ENCODE measurements around the gene LRBA. TPM values are rescaled to one million over a fixed set of nuclear protein-coding genes. Genes with fewer than 3 reads are reported as not detected.
"Not testable (repeated sequence)": the region's sequence is repeated elsewhere in the genome, so short reads cannot be mapped to it uniquely, and the experiment has no call there.

Gene LRBA
- total and polyA plus RNA-seq, 8 donors = 43.3 to 62.5 (median 52.3) TPM

GRCh38 chr4:150562751-150563150 is 452.3 kb downstream of the LRBA start:
- intact Hi-C loops (cut with DNase I) = no loop called here
- H3K4me1 ChIP-seq = no peaks in the 10 kb centered on the region
- TF ChIP-seq, protein P1, sequence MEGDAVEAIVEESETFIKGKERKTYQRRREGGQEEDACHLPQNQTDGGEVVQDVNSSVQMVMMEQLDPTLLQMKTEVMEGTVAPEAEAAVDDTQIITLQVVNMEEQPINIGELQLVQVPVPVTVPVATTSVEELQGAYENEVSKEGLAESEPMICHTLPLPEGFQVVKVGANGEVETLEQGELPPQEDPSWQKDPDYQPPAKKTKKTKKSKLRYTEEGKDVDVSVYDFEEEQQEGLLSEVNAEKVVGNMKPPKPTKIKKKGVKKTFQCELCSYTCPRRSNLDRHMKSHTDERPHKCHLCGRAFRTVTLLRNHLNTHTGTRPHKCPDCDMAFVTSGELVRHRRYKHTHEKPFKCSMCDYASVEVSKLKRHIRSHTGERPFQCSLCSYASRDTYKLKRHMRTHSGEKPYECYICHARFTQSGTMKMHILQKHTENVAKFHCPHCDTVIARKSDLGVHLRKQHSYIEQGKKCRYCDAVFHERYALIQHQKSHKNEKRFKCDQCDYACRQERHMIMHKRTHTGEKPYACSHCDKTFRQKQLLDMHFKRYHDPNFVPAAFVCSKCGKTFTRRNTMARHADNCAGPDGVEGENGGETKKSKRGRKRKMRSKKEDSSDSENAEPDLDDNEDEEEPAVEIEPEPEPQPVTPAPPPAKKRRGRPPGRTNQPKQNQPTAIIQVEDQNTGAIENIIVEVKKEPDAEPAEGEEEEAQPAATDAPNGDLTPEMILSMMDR (IDR thresholded peaks at IDR 0.05) = no peak
- H3K36me3 ChIP-seq = peaks cover 0 to 7% of the 10 kb centered on the region in 2 donors
- peaks cover 0 to 6% of the 10 kb centered on the region in 2 donors for H3K9me3 ChIP-seq
- no peak overlapping the region for H3K4me3 ChIP-seq
- ATAC-seq (no peak), DNase-seq (no peak)
- H3K27ac ChIP-seq = no peak overlapping the region
- H3K27me3 ChIP-seq = no peaks in the 10 kb centered on the region

DNA sequence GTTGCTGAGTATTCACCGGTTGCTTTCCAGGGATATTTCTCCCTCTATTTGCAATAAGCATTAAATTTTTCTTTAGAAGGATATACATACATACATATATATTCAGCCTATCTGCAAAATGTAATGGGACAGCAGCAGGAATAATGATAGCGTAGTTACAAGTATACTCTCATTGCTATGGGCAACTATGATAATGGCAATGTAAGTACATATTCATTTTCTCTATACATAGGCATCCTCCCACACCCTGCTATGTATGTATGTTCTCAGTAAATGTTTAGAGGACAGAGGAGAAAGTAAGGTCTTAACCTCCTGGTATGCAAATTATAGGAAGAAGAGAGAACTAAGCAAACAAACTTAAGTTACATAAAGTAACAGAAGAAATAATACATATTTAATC is 452.8 kb downstream of the LRBA start:
- ATAC-seq (no peak), DNase-seq (no peak)
- H3K9me3 ChIP-seq = peaks cover 0 to 6% of the 10 kb centered on the region in 2 donors
- TF ChIP-seq, protein P1 (IDR thresholded peaks at IDR 0.05) = no peak
- intact Hi-C loops (cut with DNase I) = no loop called here
- peaks cover 0 to 7% of the 10 kb centered on the region in 2 donors for H3K36me3 ChIP-seq
- H3K4me1 ChIP-seq = no peaks in the 10 kb centered on the region
- H3K27me3 ChIP-seq = no peaks in the 10 kb centered on the region
- H3K27ac ChIP-seq = no peak overlapping the region
- no peak overlapping the region for H3K4me3 ChIP-seq

DNA sequence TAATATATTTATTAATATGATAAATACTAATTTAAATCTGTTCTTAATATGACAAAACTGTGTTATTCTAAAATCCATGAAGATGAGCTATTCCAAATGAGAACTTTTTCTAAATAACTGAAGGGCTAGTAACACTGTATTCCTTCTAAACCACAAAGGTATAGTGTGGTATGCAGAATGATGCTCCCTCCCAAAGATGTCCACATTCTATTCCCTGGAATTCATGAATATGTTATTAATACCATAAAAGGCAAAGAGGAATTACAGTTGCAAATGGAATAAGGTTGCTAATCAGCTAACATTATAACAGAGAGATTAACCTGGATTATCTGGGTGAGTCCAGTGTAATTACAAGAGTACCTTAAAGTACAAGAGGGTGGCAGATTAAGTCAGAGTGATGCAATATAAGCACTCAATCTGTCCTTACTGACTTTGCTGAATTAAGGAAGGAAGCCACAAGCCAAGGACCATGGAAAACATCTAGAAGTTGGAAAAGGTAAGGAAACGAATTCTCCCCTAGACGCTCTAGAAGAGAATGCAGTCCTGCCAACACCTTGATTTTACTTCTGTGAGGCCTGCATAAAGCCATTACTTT is 453.8 kb downstream of the LRBA start:
- intact Hi-C loops (cut with DNase I) = no loop called here
- ATAC-seq = no peak
- Histone ChIP-seq H3K4me3 (no peak overlapping the region), H3K9me3 (peaks cover 0 to 6% of the 10 kb centered on the region in 2 donors), H3K4me1 (no peaks in the 10 kb centered on the region), H3K27me3 (no peaks in the 10 kb centered on the region), H3K27ac (no peak overlapping the region), H3K36me3 (peaks cover 0 to 7% of the 10 kb centered on the region in 2 donors)
- DNase-seq = no peak
- TF ChIP-seq, protein P1 (IDR thresholded peaks at IDR 0.05) = no peak

DNA sequence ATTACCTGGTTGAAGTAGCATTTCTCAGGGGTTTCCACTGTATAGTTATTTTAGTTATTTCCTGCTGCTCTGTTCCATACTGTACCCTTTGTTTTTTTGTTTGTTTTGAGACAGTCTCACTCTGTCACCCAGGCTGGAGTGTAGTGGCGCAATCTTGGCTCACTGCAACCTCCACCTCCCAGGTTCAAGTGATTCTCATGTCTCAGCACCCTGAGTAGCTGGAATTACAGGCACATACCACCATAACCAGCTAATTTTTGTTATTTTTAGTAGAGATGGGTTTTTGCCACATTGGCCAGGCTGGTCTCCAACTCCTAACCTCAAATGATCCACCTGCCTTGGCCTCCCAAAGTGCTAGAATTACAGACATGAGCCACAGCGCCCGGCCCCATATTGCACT is 457.3 kb downstream of the LRBA start:
- H3K27me3 ChIP-seq; DNase-seq; H3K4me3 ChIP-seq; H3K36me3 ChIP-seq; H3K27ac ChIP-seq; H3K9me3 ChIP-seq; intact Hi-C loops (cut with DNase I); H3K4me1 ChIP-seq: not testable (repeated sequence)
- peak; percentile 67 for ATAC-seq

DNA sequence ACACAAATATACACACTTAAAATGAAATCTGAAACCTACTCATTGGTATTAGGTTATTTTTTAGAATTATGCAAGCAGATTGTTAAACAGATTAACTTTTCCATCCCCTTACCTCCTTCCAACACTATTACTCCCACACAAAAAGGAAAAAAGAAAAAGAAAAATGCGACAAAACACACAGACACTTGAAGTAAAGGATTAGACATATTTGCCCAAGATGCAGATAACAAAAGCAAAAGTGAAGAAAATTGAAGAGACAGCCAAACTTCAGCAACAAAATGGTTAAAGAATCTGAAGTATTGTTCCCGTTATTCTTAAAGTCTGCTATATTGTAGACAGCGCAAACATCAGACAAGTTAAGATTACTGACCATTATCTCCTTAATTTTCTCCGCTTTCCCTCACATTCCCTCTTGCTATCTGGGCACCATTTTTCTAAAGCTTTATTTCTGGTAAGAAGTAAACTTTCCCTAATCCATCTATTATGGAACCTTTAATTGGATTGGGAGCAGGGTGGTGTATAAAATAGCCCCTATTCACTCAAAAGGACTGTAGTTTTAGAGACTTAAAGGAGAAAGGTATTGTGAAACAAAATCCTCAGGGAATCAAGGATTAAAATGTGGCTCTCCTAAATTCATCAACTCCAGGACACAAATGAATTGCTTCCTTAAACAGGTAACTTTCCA is 467.8 kb downstream of the LRBA start:
- ATAC-seq = no peak
- intact Hi-C loops (cut with DNase I) = no loop called here

More for the DNA sequence above, 467.8 kb downstream of the LRBA start:
- Histone ChIP-seq H3K4me3 (no peak overlapping the region), H3K36me3 (no peaks in the 10 kb centered on the region), H3K27ac (no peak overlapping the region), H3K27me3 (no peaks in the 10 kb centered on the region), H3K9me3 (no peaks in the 10 kb centered on the region), H3K4me1 (no peaks in the 10 kb centered on the region)
- no peak for DNase-seq
- TF ChIP-seq, protein P1 (IDR thresholded peaks at IDR 0.05) = no peak
